ENCODE data around the gene NCKAP5.

- TF ChIP-seq POLR2A (IDR thresholded peaks at IDR 0.05; ENCODE audit: extremely low read depth, insufficient read length) (no peak), CTCF (IDR thresholded peaks at IDR 0.05; ENCODE audit: low read depth, low read length) (no peak)
Observed at GRCh38 chr2:133456156-133456555, 112.1 kb downstream of the NCKAP5 start.

All from NB4 (cell line).